HL-60/S4 treated with phorbol 12-myristate 13-acetate at 8.2 ng/mL for 4 days and 3 days (cell line): ENCODE measurements around the gene KRI1.

ENCODE experiments used
- in situ Hi-C: fragments of 300-500 bp; cut with MboI; formaldehyde crosslinking; loops from 2 replicates; pipeline ENCODE4 v1.15.0; 2022; ENCODE audit warnings: low sequenced_read_pairs

KRI1 gene

DNA sequence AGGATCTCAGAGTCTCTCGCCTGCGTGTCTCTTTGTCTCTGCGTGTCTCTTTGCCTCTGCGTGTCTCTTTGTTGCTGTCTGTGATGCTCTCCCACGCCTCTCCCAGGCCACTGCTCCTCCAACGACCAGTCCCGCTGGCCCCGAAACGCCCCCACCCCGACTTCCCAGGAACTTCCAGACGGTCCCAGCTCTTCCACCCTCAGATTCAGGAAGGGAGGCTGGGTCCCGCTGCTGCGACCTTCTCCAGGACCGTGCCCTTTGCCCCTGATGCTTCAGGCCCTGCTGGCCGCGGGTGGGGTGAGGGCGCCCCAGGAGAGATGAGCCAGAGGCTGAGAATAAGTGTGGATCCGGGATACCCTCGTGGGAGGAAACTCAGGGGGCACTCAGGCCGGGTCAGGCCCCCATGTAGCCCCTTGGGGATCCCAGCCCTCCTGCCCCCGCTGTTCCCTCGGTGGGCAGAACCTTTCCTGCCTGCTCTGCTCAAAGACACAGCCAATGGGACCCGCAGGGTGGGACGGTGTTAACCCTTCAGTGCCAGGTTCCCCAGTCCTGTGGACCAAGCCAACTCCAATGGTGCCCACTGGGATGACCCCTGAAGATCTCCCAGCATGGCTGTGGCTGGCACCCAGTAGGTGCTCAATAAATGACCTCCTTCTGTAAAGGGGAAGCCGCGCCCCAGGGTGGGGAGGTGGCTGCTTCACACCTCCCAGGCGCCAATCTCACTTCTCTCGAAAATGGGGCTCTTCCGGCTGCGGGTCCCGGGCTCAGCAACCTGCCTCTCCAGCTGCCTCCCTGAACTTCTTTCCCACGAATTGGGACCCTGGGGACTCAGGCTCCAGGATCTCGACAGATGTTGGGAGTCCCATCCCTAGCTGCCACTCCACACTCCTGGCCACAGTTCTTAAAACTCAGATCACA is 47.1 kb downstream of the KRI1 start:
- in situ Hi-C loops, result no loop called here

DNA sequence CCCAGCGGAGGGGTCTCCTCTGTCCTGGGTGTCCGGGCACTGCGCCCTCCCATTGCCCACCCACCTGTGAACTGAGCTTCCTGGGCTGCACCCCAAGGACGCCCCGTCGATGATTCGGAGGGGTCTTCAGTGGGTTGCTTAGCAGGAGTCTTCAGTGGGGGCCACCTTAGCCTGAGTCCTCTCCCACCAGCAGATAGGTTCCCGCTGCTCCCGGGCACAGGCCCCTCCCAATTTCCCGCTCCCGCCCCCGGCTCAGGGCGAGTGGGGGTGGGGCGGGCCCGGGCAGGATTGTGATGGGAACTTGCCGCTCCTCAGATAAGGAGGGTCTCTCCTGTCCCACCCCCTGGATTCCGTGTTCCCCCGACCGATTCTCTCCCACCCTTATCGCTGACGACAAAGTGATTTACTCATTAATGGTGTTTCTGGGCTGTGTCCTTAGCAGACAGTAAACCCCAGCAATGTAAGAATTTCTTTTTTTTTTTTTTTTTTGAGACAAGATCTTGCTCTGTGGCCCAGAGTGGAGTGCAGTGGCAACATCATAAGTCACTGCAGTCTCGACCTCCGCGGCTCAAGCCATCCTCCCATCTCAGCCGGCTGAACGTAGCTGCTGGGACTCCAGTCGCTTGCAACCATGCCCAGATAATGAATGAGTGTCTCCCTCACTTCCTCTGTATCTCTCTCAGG is 47.9 kb downstream of the KRI1 start:
- in situ Hi-C loops, result no loop called here

DNA sequence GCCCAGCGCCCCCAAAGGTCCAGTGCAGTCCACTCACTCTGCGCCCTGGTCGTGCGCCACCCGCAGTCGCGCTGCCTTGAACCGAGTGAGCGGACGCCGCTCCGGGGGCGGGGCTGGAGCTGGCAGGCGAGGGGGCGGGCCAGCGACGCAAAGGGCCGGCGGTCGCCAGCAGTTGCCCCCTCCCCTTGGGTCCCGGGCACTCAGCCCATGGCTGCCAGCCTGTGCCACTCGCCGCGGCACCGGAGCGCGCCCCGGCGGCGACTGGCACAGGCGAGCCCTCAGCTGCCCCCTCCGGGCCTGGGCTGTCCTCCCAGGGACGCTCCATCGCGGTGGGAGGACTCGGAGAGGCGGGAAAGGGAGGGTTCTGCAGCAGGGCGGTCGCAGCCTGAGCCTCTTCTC is 48.5 kb downstream of the KRI1 start, which contains the start of gene S1PR5:
Gene S1PR5, minus strand, starts transcription at position 87 of the 399 bp plus-strand sequence. CDS start 2,436 bp downstream, outside the sequence.
- in situ Hi-C loops, result no loop called here

DNA sequence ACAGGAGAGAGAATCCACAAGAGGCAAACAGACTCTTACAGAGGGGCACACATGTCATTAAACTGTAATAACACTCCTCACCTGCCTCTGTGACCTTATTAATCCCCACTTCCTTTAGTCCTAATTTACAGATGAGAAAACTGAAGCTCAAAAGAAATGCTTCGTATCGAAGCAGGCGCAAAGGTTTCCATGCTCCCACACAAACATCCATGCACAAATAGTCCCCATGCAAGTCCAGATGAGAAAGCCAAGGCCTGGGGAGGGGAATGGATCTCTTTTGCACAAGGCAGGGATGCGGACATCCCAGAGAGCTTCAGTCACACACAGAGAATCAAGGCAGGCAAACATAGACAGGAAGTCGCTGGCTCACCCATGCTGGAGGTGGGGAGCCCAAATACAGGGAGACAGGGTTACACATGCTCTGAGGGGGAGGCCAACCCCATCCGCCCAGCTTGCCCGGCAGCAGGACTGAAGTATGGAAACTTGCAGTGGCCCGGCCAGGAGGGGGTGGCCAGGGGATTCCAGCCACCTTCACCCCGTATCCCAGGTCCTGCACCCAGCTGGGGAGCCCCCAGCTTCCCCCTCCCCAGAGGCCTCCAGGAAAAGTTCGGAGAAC is 49.0 kb downstream of the KRI1 start:
- in situ Hi-C loops, result no loop called here

DNA sequence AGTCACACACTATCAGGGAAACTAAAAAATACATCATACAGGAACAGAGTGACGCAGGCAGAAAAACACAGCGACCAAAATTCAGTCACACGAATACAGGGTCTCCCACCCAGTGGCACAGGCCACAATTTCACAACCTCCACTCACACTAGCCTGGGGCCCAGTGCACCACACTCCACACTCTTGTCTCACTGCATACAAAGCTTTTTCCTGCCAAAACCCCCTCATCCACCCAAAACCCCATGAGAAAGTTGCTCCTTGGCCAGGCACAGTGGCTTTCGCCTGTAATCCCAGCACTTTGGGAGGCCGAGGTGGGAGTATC is 49.8 kb downstream of the KRI1 start:
- in situ Hi-C loops, result no loop called here

DNA sequence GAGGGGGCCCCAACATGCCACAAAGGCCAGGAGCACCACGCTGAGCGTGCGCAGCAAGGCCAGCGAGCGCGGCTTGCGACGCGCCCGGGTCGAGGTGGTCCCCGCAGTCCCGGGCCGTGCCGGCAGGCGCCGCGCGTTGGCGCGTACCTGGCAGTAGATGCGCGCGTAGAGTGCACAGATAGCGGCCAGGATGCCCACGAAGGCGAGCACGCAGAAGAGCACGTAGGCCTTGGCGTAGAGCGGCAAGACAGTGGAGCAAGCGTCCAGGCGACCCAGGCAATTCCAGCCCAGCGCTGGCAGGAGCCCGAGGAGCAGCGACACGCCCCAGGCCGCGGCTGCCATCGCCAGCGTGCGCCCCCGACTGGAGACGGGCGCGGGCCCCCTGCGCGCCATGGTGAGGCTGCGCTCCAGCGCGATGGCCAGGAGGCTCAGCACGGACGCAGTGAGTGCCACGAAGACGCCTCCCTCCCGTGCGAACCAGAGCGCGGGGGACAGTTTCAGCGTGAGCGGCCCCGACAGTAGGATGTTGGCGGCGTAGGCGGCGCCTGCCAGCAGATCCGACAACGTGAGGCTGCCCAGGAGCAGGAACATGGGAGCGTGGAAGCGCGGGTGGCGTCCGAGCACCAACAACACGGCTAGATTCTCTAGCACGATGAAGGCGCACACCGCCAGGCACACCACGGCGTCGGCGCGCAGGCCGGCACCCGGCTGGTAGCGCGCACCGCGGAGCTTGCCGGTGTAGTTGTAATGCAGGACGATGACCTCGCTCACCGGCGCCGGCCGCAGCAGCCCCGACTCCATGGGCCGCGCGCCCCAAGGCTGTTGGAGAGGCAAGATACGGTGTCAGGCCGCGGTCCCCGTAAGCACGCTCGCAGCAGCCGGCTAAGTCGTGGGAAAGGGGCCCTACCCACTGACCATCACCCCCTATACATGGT is 51.3 kb downstream of the KRI1 start:
- in situ Hi-C loops, result no loop called here

DNA sequence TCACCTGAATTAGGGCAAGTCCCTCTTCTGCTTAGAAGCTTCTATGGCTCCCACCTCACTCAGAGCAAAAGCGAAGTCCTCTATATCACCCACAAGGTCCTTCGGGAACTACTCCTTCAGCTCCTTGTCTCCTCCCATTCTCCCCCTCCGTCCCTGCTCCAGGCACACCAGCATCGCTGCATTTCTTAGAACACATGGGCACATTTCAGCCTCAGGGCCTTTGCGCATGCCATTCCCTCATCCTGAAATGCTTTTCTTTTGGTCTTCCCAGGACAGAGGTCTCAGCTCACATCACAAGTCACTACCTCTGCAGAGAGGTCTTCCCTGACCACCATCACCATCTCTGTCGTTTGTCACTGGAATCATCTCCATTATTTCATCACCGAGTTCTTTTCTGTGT is 52.6 kb downstream of the KRI1 start:
- in situ Hi-C loops, result no loop called here

DNA sequence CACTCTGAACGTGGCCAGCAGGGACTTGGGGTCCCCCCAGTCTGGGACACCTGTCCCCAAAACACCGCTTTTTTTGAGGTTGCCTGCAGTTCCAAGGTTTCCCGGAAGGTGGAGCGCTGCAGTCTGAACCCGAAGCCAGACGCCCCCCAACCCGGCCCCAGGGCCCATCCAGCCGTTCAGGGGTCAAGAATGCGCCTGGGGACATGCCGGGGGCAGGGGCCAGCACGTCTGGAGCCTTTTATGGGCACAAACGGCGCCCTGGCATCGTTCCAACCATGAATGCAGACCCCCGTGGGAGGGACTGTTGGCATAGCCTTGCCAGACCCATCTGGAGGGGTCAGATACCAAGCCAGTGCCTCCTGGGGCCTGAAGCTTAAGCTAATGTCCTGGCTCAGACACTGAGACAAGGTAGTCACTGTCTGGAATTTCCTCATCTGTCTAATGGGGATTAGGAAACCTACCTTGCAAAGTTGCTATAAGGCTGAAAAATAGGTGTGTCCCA is 55.5 kb downstream of the KRI1 start:
- in situ Hi-C loops, result no loop called here

DNA sequence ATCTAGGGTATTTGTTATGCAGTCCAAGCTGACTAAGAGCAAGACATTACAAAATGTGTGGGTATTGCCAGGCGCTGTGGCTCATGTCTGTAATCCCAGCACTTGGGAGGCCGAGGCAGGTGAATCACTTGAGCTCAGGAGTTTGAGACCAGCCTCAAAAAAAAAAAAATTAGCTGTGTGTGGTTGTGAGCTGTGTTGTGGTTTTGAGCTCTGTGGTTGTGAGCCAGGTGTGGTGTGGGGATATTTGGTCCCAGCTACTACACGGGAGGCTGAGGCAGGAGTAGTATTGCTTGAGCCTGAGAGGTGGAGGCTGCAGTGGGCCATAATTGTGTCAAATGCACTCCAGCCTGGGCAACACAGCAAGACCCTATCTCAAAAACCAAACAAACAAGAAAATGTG is 57.1 kb downstream of the KRI1 start:
- in situ Hi-C loops, result no loop called here

DNA sequence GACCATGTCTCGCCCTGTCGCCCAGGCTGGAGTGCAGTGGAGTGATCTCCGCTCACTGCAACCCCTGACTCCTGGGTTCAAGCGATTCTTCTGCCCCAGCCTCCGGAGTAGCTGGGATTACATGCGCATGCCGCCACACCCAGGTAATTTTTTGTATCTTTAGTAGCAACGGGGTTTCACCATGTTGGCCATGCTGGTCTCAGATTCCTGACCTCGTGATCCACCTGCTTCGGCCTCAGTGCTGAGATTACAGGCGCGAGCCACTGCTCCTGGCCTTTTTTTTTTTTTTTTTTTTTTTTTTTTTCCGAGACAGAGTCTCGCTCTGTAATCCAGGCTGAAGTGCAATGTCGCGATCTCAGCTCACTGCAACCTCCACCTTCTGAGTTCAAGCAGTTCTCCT is 57.8 kb downstream of the KRI1 start:
- in situ Hi-C loops, result no loop called here

DNA sequence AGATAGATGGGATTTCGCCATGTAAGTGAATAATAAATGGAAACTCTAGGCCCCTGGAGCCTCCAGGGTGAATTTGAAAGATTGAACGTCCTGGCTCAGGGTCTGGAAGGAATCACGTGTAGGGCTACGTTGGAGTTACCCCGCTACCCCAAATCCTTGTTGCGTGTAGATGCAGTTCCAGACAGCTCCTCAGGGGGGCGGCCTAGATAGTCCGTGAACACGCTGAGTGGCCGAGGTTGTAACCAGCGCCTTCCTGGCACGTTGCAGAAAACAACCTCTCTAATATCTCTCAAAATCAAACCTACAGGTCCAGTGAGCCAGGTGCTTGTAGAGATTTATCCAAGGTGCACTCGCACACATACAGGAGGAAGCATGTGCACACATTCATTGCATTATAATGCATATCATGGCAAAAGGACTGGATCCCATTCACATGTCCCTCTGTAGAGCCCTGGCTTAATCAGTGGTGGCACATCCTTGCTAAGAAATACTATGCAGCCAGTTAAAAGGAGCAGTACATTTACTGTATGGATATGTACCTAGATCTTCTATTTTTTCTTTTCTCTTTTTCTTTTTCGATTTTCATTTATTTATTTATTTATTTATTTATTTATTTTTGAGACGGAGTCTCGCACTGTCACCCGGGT is 60.1 kb downstream of the KRI1 start:
- in situ Hi-C loops, result no loop called here
